B cell (primary cell): ENCODE measurements around the gene PRPF4. TPM values are rescaled to one million over a fixed set of nuclear protein-coding genes. Genes with fewer than 3 reads are reported as not detected.

Source experiments
- ATAC-seq: fragments of 200-7000 bp; cut with Tn5 transposase; one replicate; pipeline ENCODE4 v1.10.0; 2021; ENCODE audit warnings: low read depth, mild to moderate bottlenecking, moderate number of reproducible peaks, moderate library complexity
- CTCF ChIA-PET: fragments of 350-600 bp; sonication (Branson Sonifier 250); formaldehyde crosslinking; loops from one replicate; lab custom pipeline; 2021; ENCODE audit warnings: antibody characterized with exemption, inconsistent platforms; lab: Charles Lee
- POLR2A ChIA-PET: fragments of 350-600 bp; sonication (Branson Sonifier 250); formaldehyde crosslinking; loops from one replicate; lab custom pipeline; 2021; ENCODE audit warnings: antibody characterized with exemption; lab: Charles Lee
- DNase-seq: peaks from one replicate; pipeline ENCODE4 v3.0.0; 2013
- H2AFZ ChIP-seq: 2 replicates; pipeline ENCODE4 v1.6.1; 2012; ENCODE audit warnings: mild to moderate bottlenecking, low read depth, low read length; ENCODE audit not compliant: insufficient read depth, poor library complexity, severe bottlenecking
- H3K27ac ChIP-seq, 2 donors: 1 replicate in 1 of 2; 2 replicates in 1 of 2; pipeline ENCODE4 v1.5.1; 2012 to 2013; ENCODE audit warnings: low read length in 2 of 2, mild to moderate bottlenecking in 2 of 2, moderate library complexity in 1 of 2
- H3K27me3 ChIP-seq, 4 experiments: fragments of 200-600 bp in 1 of 4; sonication (generic) in 1 of 4; replicated peaks in 1 of 4; 1 replicate in 2 of 4; 2 replicates in 2 of 4; pipeline versions ENCODE4 v1.6.1 to v1.7.0; 2013 to 2016; ENCODE audit warnings: low read length in 3 of 4, mild to moderate bottlenecking in 2 of 4, mixed read lengths in 1 of 4, moderate library complexity in 1 of 4; ENCODE audit not compliant: insufficient read depth in 4 of 4, control insufficient read depth in 3 of 4; ENCODE audit errors: control extremely low read depth in 1 of 4
- H3K36me3 ChIP-seq, 2 experiments: replicated peaks in 1 of 2; 1 replicate in 1 of 2; 2 replicates in 1 of 2; pipeline versions ENCODE4 v1.6.1 to v1.7.1; 2013; ENCODE audit warnings: low read length in 1 of 2; ENCODE audit not compliant: insufficient read depth in 2 of 2, control insufficient read depth in 1 of 2; ENCODE audit errors: control extremely low read depth in 1 of 2, extremely low read depth in 1 of 2
- H3K4me1 ChIP-seq, 2 donors: fragments of 200-600 bp in 1 of 2; sonication (generic) in 1 of 2; 1 replicate in 1 of 2; 2 replicates in 1 of 2; pipeline versions ENCODE4 v1.5.1 to v1.6.1; 2013 to 2017; ENCODE audit warnings: low read length in 2 of 2; ENCODE audit not compliant: control insufficient read depth in 2 of 2, insufficient read depth in 2 of 2
- H3K4me2 ChIP-seq: replicated peaks from 2 replicates; pipeline ENCODE3; 2012; ENCODE audit warnings: mild to moderate bottlenecking, low read depth, low read length; ENCODE audit not compliant: poor library complexity, severe bottlenecking
- H3K4me3 ChIP-seq, 5 experiments: fragments of 200-600 bp in 1 of 5; sonication (generic) in 1 of 5; 1 replicate in 3 of 5; 2 replicates in 2 of 5; pipeline versions ENCODE4 v1.5.1 to v1.7.0; 2011 to 2016; ENCODE audit warnings: low read length in 4 of 5, mild to moderate bottlenecking in 4 of 5, low read depth in 2 of 5, control low read depth in 1 of 5, moderate library complexity in 1 of 5; ENCODE audit not compliant: insufficient read depth in 1 of 5; ENCODE audit errors: control extremely low read depth in 1 of 5, extremely low read depth in 1 of 5
- H3K79me2 ChIP-seq: fragments of 200-600 bp; sonication (generic); one replicate; pipeline ENCODE4 v1.6.0; 2016; ENCODE audit warnings: low read length; ENCODE audit not compliant: control insufficient read depth, insufficient read depth
- H3K9ac ChIP-seq: fragments of 200-600 bp; sonication (generic); 2 replicates; pipeline ENCODE4 v1.6.1; 2017; ENCODE audit warnings: mild to moderate bottlenecking, low read length, moderate library complexity
- H3K9me3 ChIP-seq, 3 donors: one replicate each; pipeline versions ENCODE4 v1.6.1 to v1.7.1; 2013; ENCODE audit warnings: low read length in 2 of 3; ENCODE audit not compliant: control insufficient read depth in 2 of 3, insufficient read depth in 1 of 3; ENCODE audit errors: control extremely low read depth in 1 of 3
- H4K20me1 ChIP-seq: 2 replicates; pipeline ENCODE4 v1.6.0; 2012; ENCODE audit warnings: mild to moderate bottlenecking, low read length; ENCODE audit not compliant: insufficient read depth, control insufficient read depth, poor library complexity, severe bottlenecking
- H3K27ac Mint-ChIP-seq: one replicate; pipeline ENCODE4 v1.8.0; 2021; ENCODE audit warnings: mixed read lengths
- H3K27me3 Mint-ChIP-seq: one replicate; pipeline ENCODE4 v1.8.0; 2021; ENCODE audit warnings: mixed read lengths
- H3K4me1 Mint-ChIP-seq: one replicate; pipeline ENCODE4 v1.8.0; 2021; ENCODE audit warnings: mixed read lengths
- H3K4me3 Mint-ChIP-seq: one replicate; pipeline ENCODE4 v1.8.0; 2021; ENCODE audit warnings: mixed read lengths
- H3K9me3 Mint-ChIP-seq: one replicate; pipeline ENCODE4 v1.8.0; 2022; ENCODE audit warnings: mixed read lengths; ENCODE audit not compliant: insufficient read depth
- EZH2 ChIP-seq: IDR thresholded peaks from 2 replicates; pipeline ENCODE4 v1.6.1; 2012; ENCODE audit warnings: borderline replicate concordance, low read depth, mild to moderate bottlenecking, moderate library complexity, low read length; ENCODE audit not compliant: insufficient read depth, poor library complexity, severe bottlenecking
- WGBS: methylation state at CpG from one replicate; pipeline ENCODE4 v1.1.5; 2013; ENCODE audit warnings: missing lambda C conversion rate; ENCODE audit not compliant: insufficient coverage; 5-methylcytosine and 5-hydroxymethylcytosine counted together
- intact Hi-C: fragments of 100-400 bp; cut with micrococcal nuclease; formaldehyde crosslinking; loops from one replicate; pipeline ENCODE4 v1.10.0; 2022
- polyA plus RNA-seq: library from polyadenylated mRNA; depleted of rRNA; stranded (reverse); fragments of >200 nt; gene quantifications from 2 replicates; pipeline ENCODE4 v1.2.3, GENCODE V29; 2012
- total RNA-seq, 2 donors: library from RNA; stranded (reverse); fragments of 120-200 nt in 1 of 2; gene quantifications; 1 replicate in 1 of 2; 2 replicates in 1 of 2; pipeline versions ENCODE4 v1.2.3 to v1.2.4, GENCODE V29; 2013 to 2022
- TF ChIP-seq, protein P1 (sequence below): fragments of 200-600 bp; IDR thresholded peaks from one replicate; pipeline ENCODE4 v1.8.0; 2022; ENCODE audit warnings: antibody characterized with exemption, mild to moderate bottlenecking

The PRPF4 gene
- total and polyA plus RNA-seq, 2 donors (not counting 1 experiment from before 2014, with no cell fraction given) = 11.4 to 30.8 TPM

DNA sequence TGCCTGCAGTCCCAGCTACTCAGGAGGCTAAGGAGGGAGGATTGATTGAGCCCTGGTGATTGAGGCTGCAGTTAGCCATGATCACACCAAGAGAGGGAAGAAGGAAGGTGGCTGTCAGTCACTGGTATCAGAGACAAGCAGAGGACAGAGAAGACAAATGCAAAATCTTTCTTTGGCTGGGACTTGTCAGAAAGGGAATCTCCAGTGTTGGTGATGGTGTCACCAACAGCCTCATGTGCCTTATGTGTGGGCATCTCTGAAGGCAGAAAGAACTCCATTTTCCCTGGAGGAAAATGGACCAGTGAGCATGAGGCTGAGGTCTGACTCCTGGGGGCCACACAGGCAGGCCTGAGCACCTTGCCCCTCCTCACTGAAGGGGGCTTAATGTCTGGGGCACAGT is 39.8 kb downstream of the PRPF4 start:
- Histone ChIP-seq H3K4me2 (no peak overlapping the region), H3K79me2 (no peaks in the 10 kb centered on the region), H3K27me3 (no peaks in the 10 kb centered on the region), H3K9me3 (no peaks in the 10 kb centered on the region), H3K27ac (no peak overlapping the region), H3K4me3 (no peak overlapping the region), H2AFZ (no peak overlapping the region), H3K36me3 (no peaks in the 10 kb centered on the region), H4K20me1 (no peaks in the 10 kb centered on the region), H3K4me1 (no peaks in the 10 kb centered on the region), H3K9ac (no peak overlapping the region)
- no peak for ATAC-seq
- POLR2A ChIA-PET = no interaction called here
- TF ChIP-seq, protein P1, sequence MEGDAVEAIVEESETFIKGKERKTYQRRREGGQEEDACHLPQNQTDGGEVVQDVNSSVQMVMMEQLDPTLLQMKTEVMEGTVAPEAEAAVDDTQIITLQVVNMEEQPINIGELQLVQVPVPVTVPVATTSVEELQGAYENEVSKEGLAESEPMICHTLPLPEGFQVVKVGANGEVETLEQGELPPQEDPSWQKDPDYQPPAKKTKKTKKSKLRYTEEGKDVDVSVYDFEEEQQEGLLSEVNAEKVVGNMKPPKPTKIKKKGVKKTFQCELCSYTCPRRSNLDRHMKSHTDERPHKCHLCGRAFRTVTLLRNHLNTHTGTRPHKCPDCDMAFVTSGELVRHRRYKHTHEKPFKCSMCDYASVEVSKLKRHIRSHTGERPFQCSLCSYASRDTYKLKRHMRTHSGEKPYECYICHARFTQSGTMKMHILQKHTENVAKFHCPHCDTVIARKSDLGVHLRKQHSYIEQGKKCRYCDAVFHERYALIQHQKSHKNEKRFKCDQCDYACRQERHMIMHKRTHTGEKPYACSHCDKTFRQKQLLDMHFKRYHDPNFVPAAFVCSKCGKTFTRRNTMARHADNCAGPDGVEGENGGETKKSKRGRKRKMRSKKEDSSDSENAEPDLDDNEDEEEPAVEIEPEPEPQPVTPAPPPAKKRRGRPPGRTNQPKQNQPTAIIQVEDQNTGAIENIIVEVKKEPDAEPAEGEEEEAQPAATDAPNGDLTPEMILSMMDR = no peak
- no peak for TF ChIP-seq EZH2
- intact Hi-C loops = no loop called here
- Mint-ChIP-seq H3K27me3 (peaks cover 9% of the 10 kb centered on the region), H3K27ac (no peak overlapping the region), H3K4me1 (no peaks in the 10 kb centered on the region), H3K9me3 (no peaks in the 10 kb centered on the region), H3K4me3 (no peak overlapping the region)
- DNase-seq = no peak
- CTCF ChIA-PET = interaction anchor here (0.9 kb wide), 1 partner anchor 131 kb away, joined by 3 read pairs; no protein-coding TSS in a partner anchor

- H3K27me3 Mint-ChIP-seq = peaks cover 9% of the 10 kb centered on the region
- ChIA-PET POLR2A (no interaction called here), CTCF (interaction anchor here (1.0 kb wide), 1 partner anchor 342 kb away, joined by 3 read pairs; no protein-coding TSS in a partner anchor)
- no peak for DNase-seq
- H3K36me3 ChIP-seq = no peaks in the 10 kb centered on the region
- no peaks in the 10 kb centered on the region for H3K9me3 Mint-ChIP-seq
- H3K9me3 ChIP-seq = no peaks in the 10 kb centered on the region
- no peaks in the 10 kb centered on the region for H3K27me3 ChIP-seq
- no peaks in the 10 kb centered on the region for H3K79me2 ChIP-seq
- 94% methylated on average over 3 of the region's 4 CpGs for WGBS
- H3K4me1 ChIP-seq = no peaks in the 10 kb centered on the region
- H3K27ac Mint-ChIP-seq = no peak overlapping the region
- intact Hi-C loops = no loop called here
- TF ChIP-seq, protein P1 = no peak
- no peak for TF ChIP-seq EZH2
- no peak overlapping the region for H3K4me3 ChIP-seq
- no peak overlapping the region for H2AFZ ChIP-seq
- ATAC-seq = no peak
- H3K27ac ChIP-seq = no peak overlapping the region
- no peaks in the 10 kb centered on the region for H4K20me1 ChIP-seq
- H3K9ac ChIP-seq = no peak overlapping the region
- H3K4me1 Mint-ChIP-seq = no peaks in the 10 kb centered on the region
- H3K4me3 Mint-ChIP-seq = no peak overlapping the region
- no peak overlapping the region for H3K4me2 ChIP-seq
These were observed 40.6 kb downstream of the PRPF4 start for GRCh38 chr9:113316030-113316429.
